Chondrocyte (in vitro differentiated cells): Measurements from ENCODE around the gene LRP1-AS. TPM values are rescaled to one million over a fixed set of nuclear protein-coding genes. Genes with fewer than 3 reads are reported as not detected.

ENCODE experiments used
- DNase-seq: peaks from one replicate; pipeline ENCODE4 v3.0.0; 2021; ENCODE audit warnings: mixed read lengths, low spot score
- H3K27ac Mint-ChIP-seq: one replicate; pipeline ENCODE4 v1.8.0; 2021; ENCODE audit warnings: mild to moderate bottlenecking, moderate library complexity, mixed read lengths; ENCODE audit not compliant: unreplicated experiment
- H3K27me3 Mint-ChIP-seq: 2 replicates; pipeline ENCODE4 v1.8.0; 2021; ENCODE audit warnings: low read depth, mixed read lengths
- H3K36me3 Mint-ChIP-seq: 2 replicates; pipeline ENCODE4 v1.8.0; 2021; ENCODE audit warnings: low read depth, mixed read lengths
- H3K4me1 Mint-ChIP-seq: 2 replicates; pipeline ENCODE4 v1.8.0; 2021; ENCODE audit warnings: low read depth, mild to moderate bottlenecking, mixed read lengths
- H3K4me3 Mint-ChIP-seq: one replicate; pipeline ENCODE4 v1.8.0; 2021; ENCODE audit warnings: mild to moderate bottlenecking, moderate library complexity, mixed read lengths; ENCODE audit not compliant: unreplicated experiment
- H3K9me3 Mint-ChIP-seq: 2 replicates; pipeline ENCODE4 v1.8.0; 2021; ENCODE audit warnings: low read depth, mixed read lengths
- microRNA-seq: library from miRNA; unstranded; fragments of <30 nt; microRNA quantifications from one replicate; pipeline ENCODE4 v1.2.0, GENCODE V29; 2020; ENCODE audit warnings: borderline number of aligned reads
- total RNA-seq: library from RNA; stranded (reverse); gene quantifications from 3 replicates; pipeline ENCODE4 v1.2.1, GENCODE V29; 2021
- TF ChIP-seq, protein P1 (sequence below): fragments of 200-600 bp; sonication (generic); IDR thresholded peaks from 2 replicates; pipeline ENCODE4 v1.5.0; 2021; ENCODE audit warnings: antibody characterized with exemption, mild to moderate bottlenecking, moderate library complexity

The LRP1-AS gene
- total RNA-seq, 1 donor from 2014 or later = not detected

DNA sequence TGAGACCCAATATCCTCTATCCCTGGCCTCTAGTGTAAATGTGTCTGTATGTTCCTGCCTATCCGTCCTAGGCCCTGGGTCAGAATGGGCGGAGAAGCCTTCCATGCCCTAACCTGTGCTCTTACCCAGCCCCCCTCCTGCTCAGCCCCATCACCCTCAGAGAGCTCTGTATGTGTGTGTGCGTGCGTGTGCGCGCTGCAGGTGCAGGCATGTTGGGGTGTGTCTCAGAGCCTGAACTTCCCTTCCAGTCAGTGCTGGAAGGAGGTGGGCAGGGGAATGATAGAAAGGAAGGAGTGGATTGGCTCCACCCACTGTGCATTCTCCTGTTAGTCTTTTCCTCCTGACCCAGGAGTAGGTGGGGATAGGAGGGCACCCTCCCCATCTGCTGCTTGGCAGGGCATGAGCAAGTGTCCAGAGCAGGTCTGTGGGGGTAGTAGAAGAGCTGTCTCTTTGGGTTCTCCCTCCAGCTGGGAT, 51.3 kb downstream of the LRP1-AS start:
- Mint-ChIP-seq H3K4me1 (peaks cover 38% of the 10 kb centered on the region), H3K36me3 (peaks cover 16% of the 10 kb centered on the region), H3K4me3 (no peak overlapping the region), H3K27ac (peak overlapping the region; percentile 74), H3K9me3 (no peaks in the 10 kb centered on the region), H3K27me3 (no peaks in the 10 kb centered on the region)
- DNase-seq = no peak
- TF ChIP-seq, protein P1, sequence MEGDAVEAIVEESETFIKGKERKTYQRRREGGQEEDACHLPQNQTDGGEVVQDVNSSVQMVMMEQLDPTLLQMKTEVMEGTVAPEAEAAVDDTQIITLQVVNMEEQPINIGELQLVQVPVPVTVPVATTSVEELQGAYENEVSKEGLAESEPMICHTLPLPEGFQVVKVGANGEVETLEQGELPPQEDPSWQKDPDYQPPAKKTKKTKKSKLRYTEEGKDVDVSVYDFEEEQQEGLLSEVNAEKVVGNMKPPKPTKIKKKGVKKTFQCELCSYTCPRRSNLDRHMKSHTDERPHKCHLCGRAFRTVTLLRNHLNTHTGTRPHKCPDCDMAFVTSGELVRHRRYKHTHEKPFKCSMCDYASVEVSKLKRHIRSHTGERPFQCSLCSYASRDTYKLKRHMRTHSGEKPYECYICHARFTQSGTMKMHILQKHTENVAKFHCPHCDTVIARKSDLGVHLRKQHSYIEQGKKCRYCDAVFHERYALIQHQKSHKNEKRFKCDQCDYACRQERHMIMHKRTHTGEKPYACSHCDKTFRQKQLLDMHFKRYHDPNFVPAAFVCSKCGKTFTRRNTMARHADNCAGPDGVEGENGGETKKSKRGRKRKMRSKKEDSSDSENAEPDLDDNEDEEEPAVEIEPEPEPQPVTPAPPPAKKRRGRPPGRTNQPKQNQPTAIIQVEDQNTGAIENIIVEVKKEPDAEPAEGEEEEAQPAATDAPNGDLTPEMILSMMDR = no peak

DNA sequence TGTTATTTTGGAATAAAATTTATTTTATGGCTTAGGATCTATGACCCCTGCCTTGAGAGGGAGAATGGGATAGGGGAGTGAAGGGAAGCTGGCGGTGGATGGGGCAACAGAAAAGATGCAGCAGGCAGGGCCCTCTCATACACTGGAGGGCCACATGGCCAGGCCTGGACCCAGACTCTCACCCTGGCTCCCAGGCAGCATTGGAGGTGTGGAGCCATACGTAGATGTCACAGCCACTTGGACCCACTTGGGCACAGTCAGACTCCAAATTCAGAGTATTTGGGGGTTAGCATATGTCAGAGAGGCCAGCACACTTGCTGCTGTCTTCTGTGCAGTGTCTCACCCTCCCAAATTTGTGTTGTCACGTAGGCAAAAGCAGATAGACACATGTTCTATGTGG, 52.0 kb downstream of the LRP1-AS start:
- Mint-ChIP-seq H3K27ac (peak overlapping the region; percentile 57), H3K27me3 (no peaks in the 10 kb centered on the region), H3K4me3 (no peak overlapping the region), H3K4me1 (peaks cover 45% of the 10 kb centered on the region), H3K36me3 (peaks cover 19% of the 10 kb centered on the region), H3K9me3 (no peaks in the 10 kb centered on the region)
- DNase-seq = no peak
- TF ChIP-seq, protein P1 = no peak

Small RNA genes within 50 kb of the gene (microRNA-seq; reads per million reads assigned to microRNA genes)
- 16.6 reads per million, percentile 32 among the genes with 10 or more reads in this experiment for gene MIR1228

Other genes starting within 250 kb of the LRP1-AS start
- not detected in 3 replicates for gene SDR9C7, start 213.2 kb downstream of the LRP1-AS start, total RNA-seq
- 0.10 TPM in 1 of 3 replicates, not detected in the others for gene RDH16, start 190.0 kb downstream of the LRP1-AS start, total RNA-seq
- 5.8 to 6.1 TPM (median 6.0 TPM) in 3 replicates for gene ZBTB39, start 141.1 kb downstream of the LRP1-AS start, total RNA-seq
- gene TAC3, start 131.1 kb downstream of the LRP1-AS start, total RNA-seq = not detected in 3 replicates
- gene MYO1A, start 97.5 kb downstream of the LRP1-AS start, total RNA-seq = 0.48 TPM in 1 of 3 replicates, not detected in the others
- 11.7 to 14.7 TPM (median 12.9 TPM) in 3 replicates for gene NEMP1, start 68.8 kb downstream of the LRP1-AS start, total RNA-seq
- 30.7 to 32.5 TPM (median 31.1 TPM) in 3 replicates for gene NAB2, start 58.5 kb downstream of the LRP1-AS start, total RNA-seq
- 89.4 to 101 TPM (median 94.2 TPM) in 3 replicates for gene STAT6, start 36.3 kb downstream of the LRP1-AS start, total RNA-seq
- gene LRP1, start 19.1 kb downstream of the LRP1-AS start, total RNA-seq = 448 to 583 TPM (median 463 TPM) in 3 replicates
- gene NXPH4, start 69.2 kb upstream of the LRP1-AS start, total RNA-seq = 75.4 to 85.4 TPM (median 82.8 TPM) in 3 replicates
- 112 to 292 TPM (median 291 TPM) in 3 replicates for gene SHMT2, start 82.1 kb upstream of the LRP1-AS start, total RNA-seq
- 1.1 to 2.8 TPM (median 1.3 TPM) in 3 replicates for gene STAC3, start 103.6 kb upstream of the LRP1-AS start, total RNA-seq